ACHN (cell line): ENCODE data around the gene BMP10.
A peak's percentile ranks its signal among the peaks of the same experiment; 100 is the strongest.

Experiments used
- DNase-seq: peaks from one replicate; pipeline ENCODE4 v3.0.0-alpha.2; 2015
- in situ Hi-C: cut with HindIII; loops from 2 replicates; pipeline ENCODE4 v1.10.0; 2017; ENCODE audit warnings: low sequenced_read_pairs, low pct_ligation_motif_present, low pct_unique_long_range_greater_than_20kb

Gene BMP10, protein sequence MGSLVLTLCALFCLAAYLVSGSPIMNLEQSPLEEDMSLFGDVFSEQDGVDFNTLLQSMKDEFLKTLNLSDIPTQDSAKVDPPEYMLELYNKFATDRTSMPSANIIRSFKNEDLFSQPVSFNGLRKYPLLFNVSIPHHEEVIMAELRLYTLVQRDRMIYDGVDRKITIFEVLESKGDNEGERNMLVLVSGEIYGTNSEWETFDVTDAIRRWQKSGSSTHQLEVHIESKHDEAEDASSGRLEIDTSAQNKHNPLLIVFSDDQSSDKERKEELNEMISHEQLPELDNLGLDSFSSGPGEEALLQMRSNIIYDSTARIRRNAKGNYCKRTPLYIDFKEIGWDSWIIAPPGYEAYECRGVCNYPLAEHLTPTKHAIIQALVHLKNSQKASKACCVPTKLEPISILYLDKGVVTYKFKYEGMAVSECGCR

DNA sequence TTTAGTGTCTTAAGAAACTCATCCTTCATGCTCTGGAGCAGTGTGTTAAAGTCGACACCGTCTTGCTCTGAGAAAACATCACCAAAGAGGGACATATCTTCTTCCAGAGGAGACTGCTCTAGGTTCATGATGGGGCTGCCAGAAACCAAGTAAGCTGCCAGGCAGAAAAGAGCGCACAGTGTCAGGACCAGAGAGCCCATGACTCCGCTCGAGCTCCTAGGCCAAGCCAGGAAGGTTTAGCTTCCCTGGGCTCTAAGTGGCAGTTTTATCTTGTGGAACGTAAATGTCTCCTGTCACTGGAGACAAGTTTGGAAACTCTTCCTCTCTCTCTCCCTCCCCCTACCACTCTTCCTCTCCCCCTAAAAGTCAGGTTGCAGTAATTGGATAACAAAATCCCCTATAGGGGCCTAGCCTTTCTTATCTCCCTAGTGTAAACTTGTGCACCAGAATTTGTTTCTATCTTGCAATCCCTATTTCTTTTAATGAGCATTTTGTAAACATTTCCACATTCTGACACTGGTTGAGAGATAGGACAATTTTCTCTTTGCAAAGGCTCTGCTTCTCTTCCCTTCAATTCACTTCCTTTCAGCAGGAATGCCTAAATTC lies at the start of gene BMP10:
Gene BMP10, minus strand, starts transcription at position 239 of the 606 bp plus-strand sequence. Its CDS starts 39 bp downstream, at position 200.
- in situ Hi-C loops: no loop called here
- DNase-seq: no peak

DNA sequence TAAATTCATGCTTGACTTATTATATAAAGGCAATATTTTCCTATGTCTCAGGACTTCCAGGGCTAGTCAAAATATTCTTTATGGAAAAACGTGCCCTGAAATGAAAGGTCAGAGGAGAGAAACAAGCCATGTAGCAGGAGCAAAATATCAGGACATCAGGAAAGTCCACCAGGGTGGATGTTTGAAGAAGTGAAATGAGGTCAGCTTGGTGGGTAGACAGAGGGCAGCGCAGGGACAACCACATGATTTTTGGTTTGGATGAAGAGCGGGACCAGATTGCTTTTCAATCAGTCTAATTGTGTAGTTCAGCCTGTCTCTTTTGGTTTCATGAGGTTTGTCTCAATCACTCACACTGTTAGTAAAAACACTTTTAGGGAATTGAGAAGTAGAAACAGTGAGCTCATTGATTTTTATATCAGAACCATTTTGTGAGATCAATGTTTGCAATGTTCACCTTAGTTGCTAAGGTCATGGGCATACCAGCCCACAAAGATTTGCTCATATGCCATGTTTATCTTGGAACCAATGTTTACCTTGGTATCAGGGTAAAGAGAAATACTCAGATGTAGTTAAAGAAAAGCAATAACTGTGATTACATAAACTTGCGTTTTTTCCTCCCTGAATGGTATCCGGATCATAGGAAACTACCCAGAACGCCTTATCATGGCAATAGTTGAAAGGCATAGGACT lies 49.4 kb upstream of the BMP10 start:
- in situ Hi-C loops: no loop called here

DNA sequence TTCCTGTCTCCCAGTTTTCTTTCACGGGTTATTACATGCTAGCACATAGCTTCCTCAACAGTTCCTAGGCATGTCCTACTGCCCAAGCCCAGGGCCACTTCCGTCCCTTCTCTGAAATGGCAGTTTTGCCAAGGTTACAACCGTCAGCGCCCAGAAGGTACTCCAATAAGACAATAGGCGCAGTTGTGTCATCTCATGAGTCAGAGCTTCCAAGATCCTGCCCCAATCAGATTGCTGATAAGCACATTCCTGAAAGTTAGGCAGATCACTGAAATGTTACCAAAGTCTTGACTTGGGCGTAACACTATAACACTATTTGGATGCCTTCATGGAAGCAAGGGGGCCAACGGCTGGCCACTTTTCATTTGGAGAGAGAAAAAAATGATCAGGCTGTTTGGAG lies 47.3 kb upstream of the BMP10 start:
- in situ Hi-C loops: no loop called here
- DNase-seq: no peak

More for the DNA sequence above, 49.4 kb upstream of the BMP10 start:
- no peak for DNase-seq

DNA sequence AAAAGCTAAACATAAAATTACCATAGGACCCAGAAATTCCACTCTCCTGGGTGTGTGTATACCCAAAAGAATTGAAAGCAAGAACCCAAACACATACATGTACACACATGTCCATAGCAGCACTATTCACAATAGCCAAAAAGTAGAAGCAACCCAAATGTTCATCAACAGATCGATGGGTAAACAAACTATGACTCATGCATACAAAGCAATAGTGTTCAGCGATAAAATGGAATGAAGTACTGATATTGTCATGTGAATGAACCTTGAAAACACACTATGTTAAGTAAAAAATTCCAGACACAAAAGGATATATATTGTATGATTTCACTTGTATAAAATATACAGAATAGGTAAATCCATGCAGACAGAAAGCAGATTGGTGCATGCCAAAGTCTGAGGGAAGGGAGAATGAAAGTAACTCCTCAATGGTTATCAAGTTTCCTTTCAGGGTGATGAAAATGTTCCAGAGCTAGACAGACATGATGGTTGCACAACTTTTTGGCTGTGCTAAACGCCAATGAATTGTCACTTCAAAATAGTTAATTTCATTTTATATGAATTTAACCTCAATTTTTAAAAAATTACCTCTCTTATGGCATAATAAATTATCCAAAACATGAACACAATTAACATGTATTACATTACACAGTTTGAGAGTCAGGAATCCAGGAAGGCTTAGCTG lies 46.0 kb upstream of the BMP10 start:
- no peak for DNase-seq
- in situ Hi-C loops: no loop called here

DNA sequence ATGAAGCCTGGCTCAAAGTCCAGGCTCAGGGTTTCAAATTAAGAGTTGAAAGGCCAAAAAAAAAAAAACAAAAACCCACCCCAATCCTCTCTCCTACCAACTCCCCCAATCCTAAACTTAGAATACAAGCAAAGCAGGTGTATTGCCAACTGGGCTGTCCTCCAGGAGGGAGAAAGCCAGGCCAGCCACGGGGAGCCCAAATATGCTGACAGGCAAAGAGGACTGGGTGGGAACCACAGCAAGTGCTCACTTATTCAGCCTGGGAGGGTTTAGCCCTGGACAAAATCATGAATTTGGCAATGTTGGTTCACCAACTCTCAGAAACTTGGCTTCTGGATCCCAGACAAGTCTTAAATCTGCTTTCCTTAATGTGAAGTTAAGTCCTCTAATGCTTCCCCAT lies 45.0 kb upstream of the BMP10 start:
- in situ Hi-C loops: no loop called here
- no peak for DNase-seq

- DNase-seq: no peak
- in situ Hi-C loops: no loop called here
These were observed 44.2 kb upstream of the BMP10 start for GRCh38 chr2:68915393-68915792.

DNA sequence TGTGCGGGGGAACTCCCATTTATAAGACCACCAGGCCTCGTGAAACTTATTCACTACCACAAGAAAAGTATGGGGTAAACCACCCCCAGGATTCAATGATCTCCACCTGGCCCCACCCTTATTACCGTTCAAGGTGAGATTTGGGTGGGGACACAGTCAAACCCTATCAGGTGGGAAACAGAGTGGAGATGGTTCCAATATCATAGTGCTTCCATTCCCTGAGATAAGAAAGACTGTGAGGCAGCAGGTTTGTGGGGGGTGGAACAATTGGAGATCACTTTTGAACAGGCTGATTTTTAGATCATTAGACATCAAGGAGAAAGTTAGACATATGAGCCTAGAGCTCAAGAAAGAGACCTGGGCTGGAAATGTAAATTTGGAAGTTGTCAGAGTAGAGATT lies 42.2 kb upstream of the BMP10 start:
- in situ Hi-C loops: no loop called here
- no peak for DNase-seq

GRCh38 chr2:68912732-68913131 lies 41.5 kb upstream of the BMP10 start:
- in situ Hi-C loops: no loop called here

GRCh38 chr2:68912111-68912510 lies 40.9 kb upstream of the BMP10 start:
- no peak for DNase-seq
- in situ Hi-C loops: no loop called here

More at GRCh38 chr2:68912732-68913131, 41.5 kb upstream of the BMP10 start:
- DNase-seq: no peak

DNA sequence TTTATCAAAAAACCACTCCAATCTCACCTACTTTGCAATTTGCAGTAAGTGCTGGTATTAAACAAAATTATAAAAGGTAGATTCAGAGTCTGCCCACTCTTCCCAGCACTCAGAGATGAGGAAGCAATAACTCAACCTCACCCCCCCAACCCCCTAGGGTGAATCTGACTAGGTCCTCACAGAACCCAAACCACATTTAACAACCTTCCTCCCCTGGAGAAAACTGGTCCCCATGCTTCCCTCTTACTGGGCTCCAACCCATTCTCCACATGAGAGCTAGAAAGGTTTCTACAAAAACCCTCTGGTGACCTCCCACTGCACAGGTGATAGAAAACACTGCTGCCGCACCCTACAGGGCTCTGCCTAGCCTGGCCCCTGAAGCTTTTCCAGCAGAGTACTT lies 40.5 kb upstream of the BMP10 start:
- DNase-seq: no peak
- in situ Hi-C loops: no loop called here

DNA sequence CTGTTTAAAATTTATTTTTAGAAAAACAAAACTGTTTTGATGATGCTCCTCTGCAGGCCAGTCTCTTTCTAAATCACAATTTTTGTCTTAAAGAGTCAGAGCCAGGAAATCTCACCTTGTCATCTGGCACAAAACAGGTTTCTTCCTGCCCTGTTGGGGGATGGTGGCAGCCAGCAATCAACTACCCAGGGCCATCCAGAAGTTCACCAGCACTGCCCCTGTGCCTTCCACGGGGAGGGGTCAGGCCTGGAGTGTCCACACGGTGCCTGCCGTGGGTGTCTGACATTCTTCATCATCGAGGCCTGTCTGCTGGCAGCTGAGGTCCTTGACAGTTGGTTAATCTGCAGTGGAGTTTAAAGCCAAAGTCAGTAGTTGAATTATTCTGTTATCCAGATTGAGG lies 40.0 kb upstream of the BMP10 start:
- in situ Hi-C loops: no loop called here
- DNase-seq: no peak

- DNase-seq: peak; percentile 75
- in situ Hi-C loops: no loop called here
These were observed 38.8 kb upstream of the BMP10 start for GRCh38 chr2:68909793-68910674.

- in situ Hi-C loops: no loop called here
- DNase-seq: peak; percentile 71
These were observed 37.3 kb upstream of the BMP10 start for GRCh38 chr2:68908392-68908970.

GRCh38 chr2:68907920-68908253 lies 36.7 kb upstream of the BMP10 start:
- in situ Hi-C loops: no loop called here

GRCh38 chr2:68907232-68907919 lies 36.2 kb upstream of the BMP10 start:
- no peak for DNase-seq
- in situ Hi-C loops: no loop called here

More at GRCh38 chr2:68907920-68908253, 36.7 kb upstream of the BMP10 start:
- no peak for DNase-seq

DNA sequence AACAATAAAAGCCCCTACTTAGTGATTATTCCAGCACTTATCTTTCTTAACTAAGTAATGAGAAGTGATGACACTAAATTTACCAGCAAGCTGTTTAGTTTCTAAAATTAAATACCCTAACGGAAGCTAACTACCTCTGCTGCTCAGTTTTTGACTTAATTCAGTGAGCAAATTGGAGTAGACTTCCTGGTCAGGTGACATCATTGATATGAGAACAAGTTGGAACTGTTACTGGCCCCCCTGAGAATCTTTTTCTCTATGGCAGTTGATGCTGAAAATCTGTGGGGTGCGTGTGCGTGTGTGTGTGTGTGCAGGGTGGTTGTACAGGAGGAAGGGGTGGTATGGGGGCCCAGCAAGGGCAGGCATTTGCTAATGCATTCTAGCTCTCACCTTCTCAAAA lies 35.5 kb upstream of the BMP10 start:
- DNase-seq: no peak
- in situ Hi-C loops: no loop called here

DNA sequence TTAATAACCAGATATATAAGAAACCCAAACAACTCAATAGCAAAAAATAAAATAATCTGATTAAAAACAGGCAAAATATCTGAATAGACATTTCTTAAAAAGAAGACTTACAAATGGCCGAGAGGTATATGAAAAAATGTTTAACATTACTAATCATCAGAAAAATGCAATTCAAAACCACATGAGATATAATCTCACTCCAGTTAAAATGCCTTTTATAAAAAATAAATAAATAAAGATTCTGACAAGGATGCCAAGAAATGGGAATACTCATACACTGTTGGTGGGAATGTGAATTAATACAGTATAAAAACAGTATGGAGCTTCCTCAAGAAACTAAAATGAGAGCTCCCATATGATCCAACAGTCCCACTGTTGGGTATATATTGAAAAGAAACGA lies 33.9 kb upstream of the BMP10 start:
- in situ Hi-C loops: no loop called here
- no peak for DNase-seq
